HEK293T (cell line): Measurements from ENCODE around the gene HSP90AA1.

Source experiments
- FOXK2 ChIP-seq: fragments of 450-650 bp; IDR thresholded peaks from 2 replicates; pipeline ENCODE4 v1.6.1; 2016; ENCODE audit warnings: mild to moderate bottlenecking
- L3MBTL2 ChIP-seq: fragments of 450-650 bp; conservative IDR thresholded peaks from 2 replicates; pipeline ENCODE4 v1.6.1; 2016; ENCODE audit warnings: mild to moderate bottlenecking
- LEF1 ChIP-seq: fragments of 450-650 bp; IDR thresholded peaks from 2 replicates; pipeline ENCODE4 v1.6.1; 2017; ENCODE audit warnings: mild to moderate bottlenecking, borderline replicate concordance
- TARDBP ChIP-seq: fragments of 450-650 bp; IDR thresholded peaks from 2 replicates; pipeline ENCODE4 v1.6.1; 2016

DNA sequence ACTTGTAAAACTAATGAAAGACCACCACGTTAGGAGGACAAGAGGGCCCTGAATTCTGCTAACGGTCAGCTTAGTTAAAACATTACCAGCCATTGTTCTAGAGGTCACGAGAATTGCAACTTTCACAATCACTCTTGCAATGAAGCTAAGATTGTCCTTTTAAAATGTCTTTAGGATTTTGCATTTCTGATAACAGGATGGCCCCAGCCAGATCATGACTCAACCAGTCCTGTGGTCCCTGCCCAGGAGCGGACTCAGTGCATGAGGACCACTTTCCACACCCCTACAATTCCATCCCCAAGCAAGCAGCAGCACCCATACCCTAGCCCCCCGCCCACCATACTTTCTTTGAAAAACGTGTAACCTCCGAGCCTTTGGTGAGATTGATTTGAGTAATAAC lies 28.7 kb downstream of the HSP90AA1 start:
- no peak for TF ChIP-seq TARDBP
- TF ChIP-seq LEF1 = no peak
- TF ChIP-seq FOXK2 = no peak
- no peak for TF ChIP-seq L3MBTL2
